HepG2 (cell line): Measurements from ENCODE around the gene PLIN1. TPM values are rescaled to one million over a fixed set of nuclear protein-coding genes. Genes with fewer than 3 reads are reported as not detected.

Experiments used
- CERS6 ChIP-seq: sonication (generic); formaldehyde crosslinking; IDR thresholded peaks from 2 replicates; pipeline ENCODE4 v1.5.0; 2020; ENCODE audit warnings: missing genetic modification reagents
- ESRRA ChIP-seq: sonication (generic); formaldehyde crosslinking; IDR thresholded peaks from 2 replicates; pipeline ENCODE4 v1.5.1; 2020; ENCODE audit warnings: mild to moderate bottlenecking, low read depth, missing genetic modification reagents
- FOXK2 ChIP-seq: fragments of 450-650 bp; IDR thresholded peaks from 2 replicates; pipeline ENCODE4 v1.6.1; 2016
- HDAC2 ChIP-seq: sonication (generic); formaldehyde crosslinking; IDR thresholded peaks from 2 replicates; pipeline ENCODE4 v1.4.0; 2020; ENCODE audit warnings: missing genetic modification reagents
- ISX ChIP-seq: sonication (generic); formaldehyde crosslinking; conservative IDR thresholded peaks from 2 replicates; pipeline ENCODE4 v1.5.0; 2020; ENCODE audit warnings: missing genetic modification reagents
- KAT8 ChIP-seq: IDR thresholded peaks from 2 replicates; pipeline ENCODE4 v1.6.1; 2016; ENCODE audit warnings: missing genetic modification reagents, missing compliant biosample characterization
- MED1 ChIP-seq: sonication (generic); formaldehyde crosslinking; IDR thresholded peaks from 2 replicates; pipeline ENCODE4 v1.4.0; 2020; ENCODE audit warnings: missing genetic modification reagents
- NCOA2 ChIP-seq: sonication (generic); formaldehyde crosslinking; IDR thresholded peaks from 2 replicates; pipeline ENCODE4 v1.8.0; 2022; ENCODE audit warnings: inconsistent platforms
- NCOA5 ChIP-seq: sonication (generic); formaldehyde crosslinking; IDR thresholded peaks from 2 replicates; pipeline ENCODE4 v1.4.0; 2020; ENCODE audit warnings: missing genetic modification reagents
- NRL ChIP-seq: sonication (generic); formaldehyde crosslinking; IDR thresholded peaks from 2 replicates; pipeline ENCODE4 v1.5.0; 2020; ENCODE audit warnings: missing genetic modification reagents, mild to moderate bottlenecking, moderate library complexity, borderline replicate concordance
- PPARG ChIP-seq: conservative IDR thresholded peaks from 2 replicates; pipeline ENCODE4 v1.6.1; 2016; ENCODE audit warnings: missing biosample characterization, missing genetic modification reagents
- PRPF4 ChIP-seq: fragments of 200-400 bp; formaldehyde crosslinking; IDR thresholded peaks from 2 replicates; pipeline ENCODE4 v1.6.1; 2016; ENCODE audit warnings: low read length, low read depth; ENCODE audit not compliant: poor library complexity, severe bottlenecking
- SCMH1 ChIP-seq: sonication (generic); formaldehyde crosslinking; IDR thresholded peaks from 2 replicates; pipeline ENCODE4 v1.9.0; 2021; ENCODE audit warnings: missing genetic modification reagents, mild to moderate bottlenecking, borderline replicate concordance
- SP2 ChIP-seq: sonication (generic); formaldehyde crosslinking; IDR thresholded peaks from 2 replicates; pipeline ENCODE4 v1.5.1; 2020; ENCODE audit warnings: mild to moderate bottlenecking, missing genetic modification reagents
- TOE1 ChIP-seq: sonication (generic); formaldehyde crosslinking; IDR thresholded peaks from 2 replicates; pipeline ENCODE4 v1.4.0; 2020; ENCODE audit warnings: mild to moderate bottlenecking, missing genetic modification reagents
- ZNF275 ChIP-seq: sonication (generic); formaldehyde crosslinking; IDR thresholded peaks from 2 replicates; pipeline ENCODE4 v1.8.0; 2022; ENCODE audit warnings: missing genetic modification reagents, mild to moderate bottlenecking, inconsistent platforms, borderline replicate concordance
- ZNF281 ChIP-seq: sonication (generic); formaldehyde crosslinking; IDR thresholded peaks from 2 replicates; pipeline ENCODE4 v1.4.0; 2020; ENCODE audit warnings: missing genetic modification reagents, borderline replicate concordance
- ZNF331 ChIP-seq: sonication (generic); formaldehyde crosslinking; IDR thresholded peaks from 2 replicates; pipeline ENCODE4 v1.4.0; 2020; ENCODE audit warnings: missing genetic modification reagents
- ZNF550 ChIP-seq: sonication (generic); formaldehyde crosslinking; IDR thresholded peaks from 2 replicates; pipeline ENCODE4 v1.4.0; 2020; ENCODE audit warnings: mild to moderate bottlenecking, missing genetic modification reagents, borderline replicate concordance
- ZNF614 ChIP-seq: IDR thresholded peaks from 2 replicates; pipeline ENCODE4 v1.6.1; 2018; ENCODE audit warnings: missing biosample characterization, missing genetic modification reagents, inconsistent platforms, borderline replicate concordance
- ZNF660 ChIP-seq: sonication (generic); formaldehyde crosslinking; IDR thresholded peaks from 2 replicates; pipeline ENCODE4 v1.5.1; 2020; ENCODE audit warnings: mild to moderate bottlenecking, low read depth, missing genetic modification reagents, borderline replicate concordance
- ZNF777 ChIP-seq: sonication (generic); formaldehyde crosslinking; IDR thresholded peaks from 2 replicates; pipeline ENCODE4 v1.4.0; 2020; ENCODE audit warnings: missing genetic modification reagents
- ZSCAN21 ChIP-seq: sonication (generic); formaldehyde crosslinking; IDR thresholded peaks from 2 replicates; pipeline ENCODE4 v1.8.0; 2022; ENCODE audit warnings: mild to moderate bottlenecking, missing genetic modification reagents, moderate library complexity, borderline replicate concordance
- ZUFSP ChIP-seq: sonication (generic); formaldehyde crosslinking; IDR thresholded peaks from 2 replicates; pipeline ENCODE4 v1.9.0; 2021; ENCODE audit warnings: missing genetic modification reagents, mild to moderate bottlenecking, borderline replicate concordance
- polyA plus RNA-seq, 8 experiments: library from polyadenylated mRNA; depleted of rRNA in 3 of 8; stranded (reverse) in 7 of 8; unstranded in 1 of 8; fragments of >200 nt; fragmentation: Illumina TruSeq in 4 of 8; extraction: Trizol in 4 of 8; gene quantifications; 2 replicates each; pipeline versions ENCODE4 v1.2.1 to v1.2.3, GENCODE V29; 2011 to 2016; ENCODE audit warnings: low read depth in 4 of 8, missing spikeins in 1 of 8, mixed read lengths in 1 of 8; ENCODE audit not compliant: insufficient read depth in 1 of 8
- total RNA-seq, 5 experiments: library from RNA; depleted of rRNA; stranded (reverse); fragments of >200 nt; fragmentation: Illumina TruSeq; extraction: Trizol; gene quantifications; 2 replicates each; pipeline ENCODE4 v1.2.3, GENCODE V29; 2016; ENCODE audit warnings: low read depth in 1 of 5

PLIN1 gene
- total and polyA plus RNA-seq, 2 of the 13 experiments (the other 11 are each of a cell fraction or from before 2014, with no cell fraction given) = 0.74 to 1.2 TPM

- TF ChIP-seq CERS6 (CRISPR knock-in tag) (no peak), ZNF660 (no peak), ZUFSP (CRISPR knock-in tag) (no peak), FOXK2 (no peak), PPARG (CRISPR knock-in tag) (peak; percentile 63), ZNF550 (CRISPR knock-in tag) (no peak), NCOA2 (CRISPR knock-in tag) (peak; percentile 22; the same call in 1 of the 2 replicates), TOE1 (no peak), PRPF4 (no peak), ZNF281 (CRISPR knock-in tag) (peak; percentile 86), SCMH1 (CRISPR knock-in tag) (no peak), ZNF614 (no peak), ISX (CRISPR knock-in tag) (no peak), NRL (peak; percentile 77; the same call in 1 of the 2 replicates), SP2 (CRISPR knock-in tag) (peak; percentile 70), HDAC2 (CRISPR knock-in tag) (peak; percentile 62), NCOA5 (no peak), ZNF331 (CRISPR knock-in tag) (0 out of 2 replicates have a peak, but pooled peaks have one; percentile 28), ESRRA (no peak), KAT8 (CRISPR knock-in tag) (peak; percentile 79), MED1 (CRISPR knock-in tag) (no peak), ZSCAN21 (CRISPR knock-in tag) (no peak), ZNF275 (CRISPR knock-in tag) (0 out of 2 replicates have a peak, but pooled peaks have one; percentile 55), ZNF777 (CRISPR knock-in tag) (peak; percentile 97)
Observed at GRCh38 chr15:89690276-89691218, 11.4 kb upstream of the PLIN1 start, which contains the start of the genes PEX11A and WDR93 (continued).
